GM23338 (cell line): ENCODE data around the gene LSM3.

ENCODE experiments used
- POLR2AphosphoS5 ChIP-seq: IDR thresholded peaks from 2 replicates; pipeline ENCODE4 v1.6.1; 2016; ENCODE audit warnings: antibody characterized with exemption, low read depth
- TF ChIP-seq, protein P1 (sequence below), 2 experiments: fragments of 200-600 bp in 1 of 2; sonication (generic) in 1 of 2; conservative IDR thresholded peaks; 2 replicates each; pipeline versions ENCODE4 v1.5.1 to v1.6.1; 2016 to 2017; ENCODE audit warnings: antibody characterized with exemption in 2 of 2, low read depth in 2 of 2, mild to moderate bottlenecking in 2 of 2, moderate library complexity in 1 of 2

DNA sequence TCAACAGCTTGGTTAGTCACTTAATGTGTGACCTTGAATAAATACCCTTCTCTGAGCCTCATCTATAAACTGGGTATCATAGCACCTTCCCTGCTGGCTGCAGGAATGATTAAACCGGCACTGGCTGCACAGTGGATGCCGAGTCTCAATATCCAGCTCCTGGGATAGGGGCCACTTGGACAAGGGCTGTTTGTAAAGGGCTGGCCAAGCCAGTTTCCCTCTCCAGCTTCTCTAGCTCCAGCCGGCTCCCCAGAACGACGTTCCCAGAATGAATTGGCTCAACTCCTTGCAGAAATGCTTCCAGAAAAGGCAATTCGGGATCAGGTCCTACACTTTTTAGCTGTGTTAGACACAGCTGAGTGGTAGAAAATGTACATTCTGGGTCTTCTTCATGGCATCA, 58.8 kb downstream of the LSM3 start:
- TF ChIP-seq, protein P1, sequence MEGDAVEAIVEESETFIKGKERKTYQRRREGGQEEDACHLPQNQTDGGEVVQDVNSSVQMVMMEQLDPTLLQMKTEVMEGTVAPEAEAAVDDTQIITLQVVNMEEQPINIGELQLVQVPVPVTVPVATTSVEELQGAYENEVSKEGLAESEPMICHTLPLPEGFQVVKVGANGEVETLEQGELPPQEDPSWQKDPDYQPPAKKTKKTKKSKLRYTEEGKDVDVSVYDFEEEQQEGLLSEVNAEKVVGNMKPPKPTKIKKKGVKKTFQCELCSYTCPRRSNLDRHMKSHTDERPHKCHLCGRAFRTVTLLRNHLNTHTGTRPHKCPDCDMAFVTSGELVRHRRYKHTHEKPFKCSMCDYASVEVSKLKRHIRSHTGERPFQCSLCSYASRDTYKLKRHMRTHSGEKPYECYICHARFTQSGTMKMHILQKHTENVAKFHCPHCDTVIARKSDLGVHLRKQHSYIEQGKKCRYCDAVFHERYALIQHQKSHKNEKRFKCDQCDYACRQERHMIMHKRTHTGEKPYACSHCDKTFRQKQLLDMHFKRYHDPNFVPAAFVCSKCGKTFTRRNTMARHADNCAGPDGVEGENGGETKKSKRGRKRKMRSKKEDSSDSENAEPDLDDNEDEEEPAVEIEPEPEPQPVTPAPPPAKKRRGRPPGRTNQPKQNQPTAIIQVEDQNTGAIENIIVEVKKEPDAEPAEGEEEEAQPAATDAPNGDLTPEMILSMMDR (conservative IDR thresholded peaks at IDR 0.05; ENCODE audit: low read depth in 2 of 2), result no peak
- TF ChIP-seq POLR2AphosphoS5, result no peak
